Memory B cell (primary cell): ENCODE data around the gene SZT2.
A peak's percentile ranks its signal among the peaks of the same experiment; 100 is the strongest.

ENCODE experiments used
- ATAC-seq: fragments of 150-1000 bp; cut with Tn5 transposase; 2 replicates; pipeline ENCODE4 v1.10.0; 2021; ENCODE audit warnings: low read depth, mild to moderate bottlenecking, moderate library complexity
- DNase-seq, 2 donors: peaks; one replicate each; pipeline ENCODE4 v3.0.0; 2022; ENCODE audit warnings: low spot score in 2 of 2
- H3K27ac Mint-ChIP-seq: one replicate; pipeline ENCODE4 v1.8.0; 2022; ENCODE audit warnings: mild to moderate bottlenecking, moderate library complexity, mixed read lengths
- H3K27me3 Mint-ChIP-seq: one replicate; pipeline ENCODE4 v1.8.0; 2022; ENCODE audit warnings: mixed read lengths
- H3K36me3 Mint-ChIP-seq: one replicate; pipeline ENCODE4 v1.8.0; 2022; ENCODE audit warnings: mild to moderate bottlenecking, mixed read lengths
- H3K4me1 Mint-ChIP-seq: one replicate; pipeline ENCODE4 v1.8.0; 2022; ENCODE audit warnings: mixed read lengths
- H3K4me3 Mint-ChIP-seq: one replicate; pipeline ENCODE4 v1.8.0; 2022; ENCODE audit warnings: mild to moderate bottlenecking, moderate library complexity, mixed read lengths
- H3K9me3 Mint-ChIP-seq: one replicate; pipeline ENCODE4 v1.8.0; 2022; ENCODE audit warnings: mixed read lengths

SZT2 gene

DNA sequence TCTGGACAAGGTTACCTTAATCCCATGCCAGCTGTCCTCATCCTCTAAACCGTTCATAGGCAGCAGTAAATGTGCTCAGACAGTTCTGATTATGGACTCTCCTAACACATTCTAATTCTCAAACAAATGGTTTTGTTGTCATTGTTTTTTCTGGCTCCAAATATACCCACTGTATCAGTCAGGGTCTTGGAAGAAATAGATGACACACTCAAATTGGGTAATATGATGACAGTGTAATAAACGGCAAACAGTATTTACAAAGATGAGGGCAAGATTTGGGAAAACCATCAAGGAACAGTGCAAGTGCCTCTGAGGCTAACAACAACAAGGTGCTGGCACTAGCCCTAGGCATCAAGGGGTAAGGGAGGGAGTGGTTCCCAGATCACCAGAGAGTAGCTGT lies 35.2 kb upstream of the SZT2 start:
- Mint-ChIP-seq H3K27ac (no peak overlapping the region), H3K36me3 (peaks cover 2% of the 10 kb centered on the region), H3K9me3 (no peaks in the 10 kb centered on the region), H3K4me1 (peaks cover 11% of the 10 kb centered on the region), H3K27me3 (no peaks in the 10 kb centered on the region), H3K4me3 (no peak overlapping the region)
- ATAC-seq = no peak
- no peak for DNase-seq

DNA sequence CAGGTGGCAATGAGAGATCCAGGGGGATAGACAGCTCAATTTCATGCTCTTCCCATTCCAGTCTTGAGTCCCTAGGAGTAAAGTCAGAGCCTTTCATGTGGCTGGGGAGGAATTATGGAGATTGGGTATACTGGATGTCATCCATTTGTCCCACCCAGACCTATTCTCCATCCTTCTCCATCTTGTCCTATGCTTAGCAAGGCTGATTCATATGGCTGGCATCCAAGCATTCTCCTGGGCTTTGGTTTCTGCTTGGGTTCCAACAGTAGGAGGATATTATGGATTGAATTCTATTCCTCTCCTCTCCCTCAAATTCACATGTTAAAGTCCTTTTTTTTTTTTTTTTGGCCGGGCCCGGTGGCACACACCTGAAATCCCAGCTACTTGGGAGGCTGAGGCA lies 34.8 kb upstream of the SZT2 start:
- peaks cover 9% of the 10 kb centered on the region for H3K4me1 Mint-ChIP-seq
- H3K27me3 Mint-ChIP-seq = no peaks in the 10 kb centered on the region
- DNase-seq = no peak
- no peak overlapping the region for H3K27ac Mint-ChIP-seq
- H3K9me3 Mint-ChIP-seq = no peaks in the 10 kb centered on the region
- H3K4me3 Mint-ChIP-seq = no peak overlapping the region
- ATAC-seq = no peak
- H3K36me3 Mint-ChIP-seq = peaks cover 2% of the 10 kb centered on the region

DNA sequence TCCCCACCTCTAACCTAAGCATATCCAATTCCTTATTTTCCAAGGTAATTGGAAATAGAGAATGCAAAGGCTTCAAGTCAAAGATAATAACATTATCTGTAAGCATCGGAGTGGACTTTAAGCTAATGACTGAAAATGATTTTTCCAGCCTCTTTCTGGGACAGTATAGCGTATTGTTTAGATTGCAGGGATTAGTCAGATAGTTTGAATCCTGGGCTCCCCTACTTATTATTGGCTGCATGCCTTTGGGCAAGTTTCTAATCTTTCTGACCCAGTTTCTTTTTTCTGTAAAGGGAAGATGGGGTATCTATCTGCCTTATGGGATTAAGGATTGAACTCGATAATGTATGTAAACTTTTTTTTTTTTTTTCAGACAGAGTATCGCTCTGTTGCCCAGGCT lies 32.4 kb upstream of the SZT2 start:
- Mint-ChIP-seq H3K36me3 (peaks cover 13% of the 10 kb centered on the region), H3K27me3 (no peaks in the 10 kb centered on the region), H3K27ac (no peak overlapping the region), H3K4me1 (peaks cover 8% of the 10 kb centered on the region), H3K9me3 (no peaks in the 10 kb centered on the region), H3K4me3 (no peak overlapping the region)
- no peak for ATAC-seq
- DNase-seq = no peak

DNA sequence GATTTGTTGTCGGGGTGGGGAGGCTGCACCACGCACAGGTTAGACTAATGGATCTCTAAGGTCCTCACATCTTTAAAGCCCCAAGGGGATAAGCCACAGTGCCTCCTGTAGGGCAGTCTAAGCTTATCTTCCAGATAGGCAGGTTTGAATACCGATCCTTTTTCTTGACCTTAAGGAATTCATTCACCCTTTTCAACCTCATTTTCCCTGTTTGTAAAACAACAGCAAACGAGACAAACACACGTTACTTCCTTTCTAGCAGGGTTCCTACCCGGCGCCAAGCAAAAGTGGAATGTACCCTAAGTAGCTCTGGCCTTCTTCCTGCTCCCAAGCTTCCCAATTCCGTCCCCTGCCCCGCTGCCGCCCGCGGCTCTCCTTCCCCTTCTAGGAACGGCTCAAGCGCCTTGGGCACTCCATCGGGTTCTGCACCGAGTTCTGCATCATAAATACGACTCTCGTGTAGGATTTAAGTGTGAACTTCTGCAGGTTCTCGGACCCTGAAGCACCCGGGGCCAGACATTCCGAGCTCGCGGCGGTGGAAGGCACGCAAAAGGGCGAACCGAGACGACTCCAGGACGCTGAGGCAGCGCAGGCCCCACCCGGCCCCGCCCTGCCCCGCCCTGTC lies 31.5 kb upstream of the SZT2 start:
- Mint-ChIP-seq H3K4me1 (peaks cover 8% of the 10 kb centered on the region), H3K27me3 (no peaks in the 10 kb centered on the region), H3K27ac (peak overlapping the region; percentile 5), H3K36me3 (peaks cover 21% of the 10 kb centered on the region), H3K9me3 (no peaks in the 10 kb centered on the region), H3K4me3 (peak overlapping the region; percentile 79)
- no peak for DNase-seq
- ATAC-seq = peak; percentile 22

DNA sequence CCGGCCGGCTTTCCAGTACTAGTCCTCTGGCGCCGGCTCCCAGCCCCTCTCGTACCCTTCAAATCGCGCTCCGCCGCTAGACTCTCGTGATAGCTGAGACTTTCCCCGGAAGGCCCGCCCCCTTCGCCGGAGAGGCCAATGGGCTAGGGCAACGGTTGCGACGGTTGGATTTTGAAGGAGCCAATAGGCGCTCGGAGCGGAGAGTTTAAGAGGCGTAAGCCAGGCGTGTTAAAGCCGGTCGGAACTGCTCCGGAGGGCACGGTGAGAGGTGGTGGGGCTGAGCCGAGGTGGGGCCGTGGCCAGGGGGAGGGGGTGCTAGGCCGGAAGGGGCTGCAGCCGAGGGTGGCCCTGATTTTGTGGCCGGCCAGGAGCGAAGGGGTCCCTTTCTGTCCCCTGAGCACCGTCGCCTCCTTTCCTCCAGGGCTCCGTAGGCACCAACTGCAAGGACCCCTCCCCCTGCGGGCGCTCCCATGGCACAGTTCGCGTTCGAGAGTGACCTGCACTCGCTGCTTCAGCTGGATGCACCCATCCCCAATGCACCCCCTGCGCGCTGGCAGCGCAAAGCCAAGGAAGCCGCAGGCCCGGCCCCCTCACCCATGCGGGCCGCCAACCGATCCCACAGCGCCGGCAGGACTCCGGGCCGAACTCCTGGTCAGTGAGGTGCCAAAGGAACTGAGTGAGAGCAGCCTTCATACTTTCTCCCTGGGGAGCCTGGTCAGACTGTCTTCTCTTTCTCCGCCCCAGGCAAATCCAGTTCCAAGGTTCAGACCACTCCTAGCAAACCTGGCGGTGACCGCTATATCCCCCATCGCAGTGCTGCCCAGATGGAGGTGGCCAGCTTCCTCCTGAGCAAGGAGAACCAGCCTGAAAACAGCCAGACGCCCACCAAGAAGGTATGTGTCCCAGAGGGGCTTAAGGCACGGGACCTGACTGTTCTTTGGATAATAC lies 30.7 kb upstream of the SZT2 start, which contains the start of gene CDC20:
Gene CDC20, plus strand, starts transcription at position 236 of the 948 bp plus-strand sequence. Its CDS starts 235 bp downstream, at position 471.
- H3K27me3 Mint-ChIP-seq = no peaks in the 10 kb centered on the region
- peak; percentile 96 to 97 for DNase-seq
- peaks cover 11% of the 10 kb centered on the region for H3K4me1 Mint-ChIP-seq
- H3K4me3 Mint-ChIP-seq = peak within 1 kb of the TSS; percentile 79
- H3K36me3 Mint-ChIP-seq = peaks cover 24% of the 10 kb centered on the region
- H3K27ac Mint-ChIP-seq = peak within 1 kb of the TSS; percentile 5
- no peaks in the 10 kb centered on the region for H3K9me3 Mint-ChIP-seq
- ATAC-seq = peak; percentile 99

DNA sequence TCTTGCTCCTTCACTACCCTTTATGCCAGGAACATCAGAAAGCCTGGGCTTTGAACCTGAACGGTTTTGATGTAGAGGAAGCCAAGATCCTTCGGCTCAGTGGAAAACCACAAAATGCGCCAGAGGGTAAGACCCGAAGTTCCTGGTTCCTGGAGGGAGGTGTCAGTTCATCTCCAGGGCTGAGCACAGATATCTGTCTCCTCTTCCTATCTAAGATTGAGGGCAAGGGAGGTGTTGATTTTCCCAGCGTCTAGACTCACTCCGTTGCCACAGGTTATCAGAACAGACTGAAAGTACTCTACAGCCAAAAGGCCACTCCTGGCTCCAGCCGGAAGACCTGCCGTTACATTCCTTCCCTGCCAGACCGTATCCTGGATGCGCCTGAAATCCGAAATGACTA lies 30.0 kb upstream of the SZT2 start:
- ATAC-seq (no peak), DNase-seq (no peak)
- no peaks in the 10 kb centered on the region for H3K9me3 Mint-ChIP-seq
- H3K27ac Mint-ChIP-seq = no peak overlapping the region
- H3K36me3 Mint-ChIP-seq = peaks cover 27% of the 10 kb centered on the region
- H3K4me3 Mint-ChIP-seq = peak overlapping the region; percentile 68
- H3K4me1 Mint-ChIP-seq = peaks cover 12% of the 10 kb centered on the region
- H3K27me3 Mint-ChIP-seq = no peaks in the 10 kb centered on the region

DNA sequence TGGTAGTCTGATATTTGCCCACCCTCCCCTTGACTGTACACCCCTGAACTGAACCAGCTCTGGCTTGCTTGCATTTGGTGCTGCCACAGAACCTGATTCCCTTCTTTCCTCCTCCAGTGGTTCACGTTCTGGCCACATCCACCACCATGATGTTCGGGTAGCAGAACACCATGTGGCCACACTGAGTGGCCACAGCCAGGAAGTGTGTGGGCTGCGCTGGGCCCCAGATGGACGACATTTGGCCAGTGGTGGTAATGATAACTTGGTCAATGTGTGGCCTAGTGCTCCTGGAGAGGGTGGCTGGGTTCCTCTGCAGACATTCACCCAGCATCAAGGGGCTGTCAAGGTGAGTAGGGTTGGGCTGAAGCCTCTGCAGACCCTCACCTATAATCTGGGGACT lies 29.1 kb upstream of the SZT2 start:
- H3K4me3 Mint-ChIP-seq = no peak overlapping the region
- H3K27me3 Mint-ChIP-seq = no peaks in the 10 kb centered on the region
- H3K9me3 Mint-ChIP-seq = no peaks in the 10 kb centered on the region
- peaks cover 19% of the 10 kb centered on the region for H3K4me1 Mint-ChIP-seq
- no peak for DNase-seq
- no peak overlapping the region for H3K27ac Mint-ChIP-seq
- ATAC-seq = no peak
- H3K36me3 Mint-ChIP-seq = peaks cover 28% of the 10 kb centered on the region

DNA sequence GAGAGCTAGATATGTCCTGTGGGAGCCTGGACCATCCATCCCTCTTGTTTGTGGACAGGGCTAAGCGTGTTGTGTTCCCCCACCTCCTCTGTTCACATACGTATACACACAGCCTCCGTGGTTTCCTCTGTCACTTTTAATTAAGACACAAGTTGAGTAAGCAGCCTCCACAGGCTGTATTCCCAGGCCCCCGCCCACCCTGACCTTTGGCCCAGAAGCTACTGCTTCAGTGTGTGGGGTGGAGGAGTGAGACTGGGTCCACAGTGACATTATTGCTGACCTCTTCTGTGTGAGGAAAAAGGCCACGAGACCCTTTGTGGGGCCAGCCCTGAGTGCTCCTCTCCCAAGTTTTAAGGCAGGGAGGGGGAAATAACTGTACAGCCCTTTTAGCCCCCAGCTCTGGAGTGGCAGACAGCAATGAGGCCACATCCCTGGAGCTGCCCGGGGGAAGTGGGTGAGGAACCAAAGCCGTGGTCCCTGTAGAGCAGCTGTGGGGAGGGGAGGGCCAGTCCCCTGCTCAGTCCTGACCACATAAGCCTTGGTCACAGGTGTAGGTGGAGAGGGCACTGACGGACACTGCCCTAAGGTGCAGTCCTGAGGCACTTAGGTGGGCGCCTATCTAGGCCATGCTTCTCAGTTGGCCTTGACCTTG lies 26.3 kb upstream of the SZT2 start:
- H3K27me3 Mint-ChIP-seq = no peaks in the 10 kb centered on the region
- no peak for ATAC-seq
- peak overlapping the region; percentile 14 for H3K27ac Mint-ChIP-seq
- H3K9me3 Mint-ChIP-seq = no peaks in the 10 kb centered on the region
- DNase-seq = no peak
- H3K4me3 Mint-ChIP-seq = no peak overlapping the region
- peaks cover 27% of the 10 kb centered on the region for H3K4me1 Mint-ChIP-seq
- peaks cover 30% of the 10 kb centered on the region for H3K36me3 Mint-ChIP-seq

DNA sequence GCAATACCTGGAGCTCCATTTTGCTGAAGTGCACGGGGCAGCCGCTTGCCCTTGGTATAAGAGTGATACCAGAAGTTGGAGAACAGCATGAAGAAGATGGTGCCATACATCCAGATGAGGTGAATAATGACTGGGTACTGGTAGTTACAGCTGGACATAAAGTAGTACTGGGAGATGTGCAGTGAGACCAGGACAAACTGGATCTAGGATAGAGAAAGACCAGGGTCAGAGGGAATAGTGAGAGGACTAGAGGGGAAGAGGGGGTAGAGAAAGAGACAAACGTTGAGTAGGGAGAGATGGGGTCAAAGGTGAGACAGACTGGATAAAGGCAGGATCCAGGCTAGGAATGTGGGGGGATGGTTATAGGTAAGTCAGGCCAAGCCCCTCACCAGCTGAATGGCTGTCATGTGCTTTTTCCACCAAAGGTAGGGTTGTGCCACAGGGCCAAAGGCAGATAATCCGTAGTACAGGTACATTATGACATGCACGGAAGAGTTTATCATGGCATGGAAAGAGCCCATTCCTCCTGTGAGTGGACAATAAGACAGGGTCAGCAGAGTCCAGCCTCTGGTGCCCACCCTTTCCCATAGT lies 25.7 kb upstream of the SZT2 start:
- DNase-seq (no peak), ATAC-seq (no peak)
- Mint-ChIP-seq H3K9me3 (no peaks in the 10 kb centered on the region), H3K27ac (peak overlapping the region; percentile 14), H3K36me3 (peaks cover 30% of the 10 kb centered on the region), H3K27me3 (no peaks in the 10 kb centered on the region), H3K4me3 (no peak overlapping the region), H3K4me1 (peaks cover 33% of the 10 kb centered on the region)

DNA sequence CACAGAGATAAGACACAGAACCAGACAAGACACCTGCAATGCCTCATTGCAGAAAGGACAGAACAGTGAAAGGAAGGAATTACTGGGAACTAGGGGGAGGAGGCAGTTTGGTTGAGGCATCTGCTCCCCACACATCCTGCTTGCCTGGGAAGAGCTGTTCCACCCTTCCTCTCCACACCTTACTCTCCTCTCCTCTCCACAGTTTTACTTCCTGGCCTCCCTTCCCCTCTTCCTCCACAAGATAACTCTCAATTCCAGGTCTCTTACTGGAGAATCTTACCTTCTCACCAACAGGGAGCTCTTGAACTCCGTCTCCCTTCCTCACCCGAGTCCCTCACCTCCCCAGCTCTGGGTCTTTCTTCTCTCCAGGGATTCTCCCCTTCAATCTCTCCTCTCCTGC lies 24.0 kb upstream of the SZT2 start:
- Mint-ChIP-seq H3K27ac (peak overlapping the region; percentile 90), H3K27me3 (no peaks in the 10 kb centered on the region), H3K4me3 (peak overlapping the region; percentile 19), H3K4me1 (peaks cover 34% of the 10 kb centered on the region), H3K9me3 (no peaks in the 10 kb centered on the region), H3K36me3 (peaks cover 30% of the 10 kb centered on the region)
- ATAC-seq (no peak), DNase-seq (no peak)

DNA sequence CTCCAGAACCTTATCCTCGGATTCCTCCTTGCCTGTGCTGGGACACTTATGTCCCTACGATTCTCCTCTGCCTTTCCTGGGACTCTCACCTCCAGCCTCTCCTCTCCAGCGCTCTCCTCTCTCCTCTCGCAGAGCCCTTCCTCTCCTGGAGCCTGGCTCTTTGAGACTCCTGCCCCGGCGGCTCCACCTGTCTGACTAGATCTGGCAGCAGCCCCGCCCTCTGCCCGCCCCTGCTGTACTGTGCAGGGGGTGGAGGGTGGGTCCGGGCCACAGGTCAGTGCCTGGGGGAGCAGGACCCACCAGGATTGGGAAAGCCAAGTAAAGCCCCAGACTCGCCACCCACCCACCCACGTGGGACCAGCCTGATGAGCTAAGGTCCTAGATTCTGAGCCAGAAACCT lies 23.5 kb upstream of the SZT2 start:
- DNase-seq (no peak), ATAC-seq (no peak)
- Mint-ChIP-seq H3K27ac (peak overlapping the region; percentile 90), H3K4me1 (peaks cover 37% of the 10 kb centered on the region), H3K9me3 (no peaks in the 10 kb centered on the region), H3K4me3 (peak overlapping the region; percentile 21), H3K36me3 (peaks cover 30% of the 10 kb centered on the region), H3K27me3 (no peaks in the 10 kb centered on the region)

DNA sequence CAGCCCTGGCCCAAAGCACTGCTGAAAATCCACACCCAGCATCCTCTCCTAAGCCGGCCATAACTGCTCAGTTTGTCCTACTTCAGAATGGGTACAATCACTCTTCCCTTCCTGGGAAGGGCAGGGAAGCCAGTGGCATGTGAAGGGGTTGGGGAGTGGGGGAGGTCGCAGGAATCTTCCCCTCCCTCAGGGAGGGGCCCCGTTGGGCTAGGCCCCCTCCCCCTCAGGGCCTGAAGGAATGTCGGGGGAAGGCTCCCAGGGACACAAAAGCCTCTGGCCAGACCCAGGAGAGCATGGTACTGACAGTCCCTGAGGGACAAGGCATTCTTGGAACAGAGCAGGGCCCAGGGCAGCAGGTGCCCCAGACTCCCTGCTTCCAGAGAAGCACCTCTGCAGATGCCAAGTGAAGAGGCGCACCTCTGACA lies 23.1 kb upstream of the SZT2 start:
- Mint-ChIP-seq H3K27me3 (no peaks in the 10 kb centered on the region), H3K36me3 (peaks cover 26% of the 10 kb centered on the region), H3K4me3 (peak overlapping the region; percentile 89), H3K4me1 (peaks cover 37% of the 10 kb centered on the region), H3K9me3 (no peaks in the 10 kb centered on the region), H3K27ac (peak overlapping the region; percentile 90)
- no peak for DNase-seq
- no peak for ATAC-seq

DNA sequence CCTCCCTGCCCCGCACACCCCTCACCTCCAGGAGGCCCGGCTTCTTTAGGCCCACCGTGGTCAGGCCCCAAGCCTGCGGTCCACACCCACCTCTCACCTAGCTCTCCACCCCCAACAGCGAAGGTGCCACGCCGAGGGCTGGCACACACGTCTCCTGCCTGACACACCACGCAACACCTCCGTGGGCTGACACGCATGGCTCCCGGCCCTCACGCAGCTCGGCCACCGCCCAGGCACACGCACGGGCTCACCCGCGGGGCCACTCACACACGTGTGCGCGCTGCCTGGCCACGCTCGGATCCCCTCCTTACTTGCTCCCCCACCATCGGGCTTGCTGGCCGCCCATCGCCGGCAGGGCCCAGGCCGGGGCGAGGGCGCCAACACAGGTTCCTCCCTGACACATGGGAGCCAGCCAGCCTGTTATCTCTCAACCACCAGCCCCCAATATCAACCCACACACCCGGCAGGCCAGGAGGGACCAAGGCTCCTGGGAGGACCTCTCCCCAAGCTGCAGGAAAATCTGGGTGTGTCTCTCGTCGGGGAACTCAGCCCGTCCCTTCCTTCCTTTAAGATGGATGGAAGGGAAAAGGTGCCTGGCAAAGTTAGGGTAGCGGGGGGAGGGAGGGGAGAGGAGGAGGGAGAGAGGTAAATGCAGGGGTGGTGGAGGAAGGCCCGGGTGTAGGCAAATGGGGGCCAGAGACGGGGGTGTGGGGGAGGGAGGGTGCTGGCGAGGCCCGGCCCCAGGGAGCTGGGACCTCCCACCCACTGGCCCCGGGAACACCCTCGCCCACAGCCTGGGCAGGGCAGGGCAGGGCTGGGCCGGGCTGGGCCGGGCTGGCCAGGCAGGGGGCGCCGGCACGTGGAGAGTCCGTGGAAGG lies 22.4 kb upstream of the SZT2 start:
- peaks cover 37% of the 10 kb centered on the region for H3K4me1 Mint-ChIP-seq
- peak in 1 of 2 donors; percentile 45 for DNase-seq

More for the DNA sequence above, 22.4 kb upstream of the SZT2 start:
- peak; percentile 14 for ATAC-seq
- no peaks in the 10 kb centered on the region for H3K27me3 Mint-ChIP-seq
- peak overlapping the region; percentile 90 for H3K27ac Mint-ChIP-seq
- no peaks in the 10 kb centered on the region for H3K9me3 Mint-ChIP-seq
- H3K4me3 Mint-ChIP-seq = peak overlapping the region; percentile 89
- peaks cover 20% of the 10 kb centered on the region for H3K36me3 Mint-ChIP-seq
